ENCODE results near the gene ARRDC5. TPM values are rescaled to one million over a fixed set of nuclear protein-coding genes. Genes with fewer than 3 reads are reported as not detected.

The ARRDC5 gene
- total and polyA plus RNA-seq, 2 of the 8 experiments (the other 6 are each of a cell fraction or from before 2014, with no cell fraction given), result not detected

DNA sequence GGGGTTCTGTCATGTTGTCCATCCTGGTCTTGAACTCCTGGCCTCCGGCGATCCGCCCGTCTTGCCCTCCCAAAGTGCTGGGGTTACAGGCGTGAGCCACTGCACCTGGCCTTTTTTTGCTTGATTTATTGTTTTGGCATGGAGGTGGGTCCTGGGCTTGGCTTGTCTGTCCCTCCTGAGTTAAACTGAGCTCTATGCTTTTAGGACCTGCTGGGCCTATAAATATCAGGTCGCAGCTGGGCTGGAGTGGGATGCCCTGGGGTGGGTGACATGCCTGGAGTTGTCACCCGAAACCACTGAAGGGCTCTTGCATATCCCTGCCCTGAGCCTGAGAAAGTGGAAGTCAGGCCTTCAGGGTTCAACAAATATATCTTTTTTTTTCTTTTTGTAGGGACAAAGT, 5.5 kb downstream of the ARRDC5 start (continued):
- TF ChIP-seq, protein P1, sequence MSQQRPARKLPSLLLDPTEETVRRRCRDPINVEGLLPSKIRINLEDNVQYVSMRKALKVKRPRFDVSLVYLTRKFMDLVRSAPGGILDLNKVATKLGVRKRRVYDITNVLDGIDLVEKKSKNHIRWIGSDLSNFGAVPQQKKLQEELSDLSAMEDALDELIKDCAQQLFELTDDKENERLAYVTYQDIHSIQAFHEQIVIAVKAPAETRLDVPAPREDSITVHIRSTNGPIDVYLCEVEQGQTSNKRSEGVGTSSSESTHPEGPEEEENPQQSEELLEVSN (IDR thresholded peaks at IDR 0.05), result no peak
- TF ChIP-seq CEBPB (IDR thresholded peaks at IDR 0.05; ENCODE audit: low read depth, low read length), result no peak
- no peak for TF ChIP-seq RXRA (IDR thresholded peaks at IDR 0.05; ENCODE audit: insufficient read depth, low read depth, low read length)
- TF ChIP-seq CHD2 (IDR thresholded peaks at IDR 0.05; ENCODE audit: low read length), result no peak
- no peak for TF ChIP-seq KDM4A (IDR thresholded peaks at IDR 0.05; ENCODE audit: low read depth, low read length, severe bottlenecking)
- no peak for TF ChIP-seq POLR2AphosphoS5 (IDR thresholded peaks at IDR 0.05; ENCODE audit: low read depth, low read length)
- TF ChIP-seq TBP (IDR thresholded peaks at IDR 0.05; ENCODE audit: low read depth, low read length), result no peak
- TF ChIP-seq EGR1 (IDR thresholded peaks at IDR 0.05; ENCODE audit: borderline replicate concordance, low read depth, low read length), result no peak

Measured in H1 (cell line).